GM12878 (cell line): Measurements from ENCODE around the gene AP1S3. TPM values are rescaled to one million over a fixed set of nuclear protein-coding genes. Genes with fewer than 3 reads are reported as not detected.

Experiments
- ATAC-seq: fragments of 200-7000 bp; cut with Tn5 transposase; 3 replicates; pipeline ENCODE4 v1.9.1; 2020; ENCODE audit warnings: mild to moderate bottlenecking, moderate library complexity
- BruUV-seq: library from RNA; stranded (reverse); fragments of 400-500 nt; replicated peaks from 2 replicates; lab custom pipeline; 2021; lab: Mats Ljungman, UMichigan
- CTCF ChIA-PET: fragments of 300-600 bp; sonication (Branson Sonifier 250); formaldehyde crosslinking; extraction: SDS; loops from one replicate; lab custom pipeline; 2021; ENCODE audit warnings: inconsistent platforms; lab: Yijun Ruan, JAX
- POLR2A ChIA-PET: fragments of 350-600 bp; formaldehyde crosslinking; extraction: SDS; loops from one replicate; lab custom pipeline; 2021; ENCODE audit warnings: inconsistent platforms; lab: Charles Lee
- RAD21 ChIA-PET: fragments of 300-600 bp; sonication (Branson Sonifier 250); formaldehyde crosslinking; loops from one replicate; lab custom pipeline; 2023; ENCODE audit warnings: antibody characterized with exemption; ENCODE audit not compliant: unreplicated experiment; lab: Charles Lee
- SMC1A ChIA-PET: fragments of 300-600 bp; sonication (Branson Sonifier 250); formaldehyde crosslinking; loops from one replicate; lab custom pipeline; 2023; ENCODE audit not compliant: unreplicated experiment, uncharacterized antibody; lab: Charles Lee
- DNase-seq: peaks from one replicate; pipeline ENCODE4 v3.0.0-alpha.2; 2011; ENCODE audit warnings: low read depth, low spot score
- FAIRE-seq: peaks from 3 replicates; lab custom pipeline; 2011; peaks lifted over from hg19 to GRCh38; lab: Jason Lieb, UNC
- H2AFZ ChIP-seq: 2 replicates; pipeline ENCODE4 v1.6.0; 2011; ENCODE audit warnings: low read depth, low read length, control low read depth; ENCODE audit not compliant: control insufficient read depth
- H3K27ac ChIP-seq: 2 replicates; pipeline ENCODE4 v1.5.1; 2011; ENCODE audit warnings: control low read depth; ENCODE audit not compliant: control insufficient read depth, insufficient read depth
- H3K27me3 ChIP-seq, 2 experiments: replicated peaks in 1 of 2; 2 replicates each; pipeline versions ENCODE4 v1.6.0 to v1.6.1; 2011; ENCODE audit warnings: low read length in 1 of 2; ENCODE audit not compliant: control insufficient read depth in 2 of 2, insufficient read depth in 2 of 2
- H3K36me3 ChIP-seq, 2 experiments: 2 replicates each; pipeline ENCODE4 v1.5.1; 2011; ENCODE audit warnings: low read length in 1 of 2; ENCODE audit not compliant: control insufficient read depth in 2 of 2, insufficient read depth in 2 of 2
- H3K4me1 ChIP-seq: 2 replicates; pipeline ENCODE4 v1.6.1; 2011; ENCODE audit warnings: mild to moderate bottlenecking, low read length, moderate library complexity, mixed read lengths; ENCODE audit not compliant: control insufficient read depth, insufficient read depth
- H3K4me2 ChIP-seq: 2 replicates; pipeline ENCODE4 v1.6.0; 2011; ENCODE audit warnings: control low read depth; ENCODE audit not compliant: control insufficient read depth, insufficient read depth
- H3K4me3 ChIP-seq: fragments of 200-600 bp; sonication (generic); 2 replicates; pipeline ENCODE4 v1.5.1; 2016
- H3K79me2 ChIP-seq: 2 replicates; pipeline ENCODE4 v1.6.0; 2011; ENCODE audit warnings: low read length; ENCODE audit not compliant: control insufficient read depth, insufficient read depth
- H3K9ac ChIP-seq: 2 replicates; pipeline ENCODE4 v1.8.0; 2011; ENCODE audit warnings: low read length, control low read depth, mixed read lengths; ENCODE audit not compliant: control insufficient read depth, insufficient read depth
- H3K9me3 ChIP-seq: replicated peaks from 3 replicates; pipeline ENCODE4 v1.5.1; 2011; ENCODE audit warnings: mild to moderate bottlenecking, low read length; ENCODE audit not compliant: control insufficient read depth, insufficient read depth
- H4K20me1 ChIP-seq: 2 replicates; pipeline ENCODE4 v1.6.0; 2011; ENCODE audit not compliant: control insufficient read depth, insufficient read depth
- ATF3 ChIP-seq: IDR thresholded peaks from 2 replicates; pipeline ENCODE4 v1.6.1; 2011; ENCODE audit warnings: low read depth, mild to moderate bottlenecking, low read length, moderate library complexity, borderline replicate concordance; ENCODE audit errors: extremely low read depth
- BHLHE40 ChIP-seq, 2 experiments: fragments of 450-650 bp in 1 of 2; IDR thresholded peaks; 2 replicates each; pipeline ENCODE4 v1.6.1; 2011 to 2017; ENCODE audit warnings: low read depth in 2 of 2, borderline replicate concordance in 1 of 2, improper control_type of control experiment in 1 of 2, low read length in 1 of 2, mild to moderate bottlenecking in 1 of 2
- BMI1 ChIP-seq: fragments of 450-650 bp; IDR thresholded peaks from 2 replicates; pipeline ENCODE4 v1.6.1; 2016; ENCODE audit warnings: mild to moderate bottlenecking, moderate library complexity, borderline replicate concordance
- CHD2 ChIP-seq: IDR thresholded peaks from 2 replicates; pipeline ENCODE4 v1.6.1; 2011; ENCODE audit warnings: low read depth, low read length, improper control_type of control experiment, borderline replicate concordance
- CUX1 ChIP-seq: IDR thresholded peaks from 2 replicates; pipeline ENCODE4 v1.6.1; 2012; ENCODE audit warnings: improper control_type of control experiment, low read depth, low read length; ENCODE audit not compliant: insufficient replicate concordance
- E2F4 ChIP-seq: IDR thresholded peaks from 2 replicates; pipeline ENCODE4 v1.6.1; 2012; ENCODE audit warnings: low read depth, low read length, improper control_type of control experiment
- ESRRA ChIP-seq: IDR thresholded peaks from 2 replicates; pipeline ENCODE4 v1.6.1; 2012; ENCODE audit warnings: mild to moderate bottlenecking, low read length, improper control_type of control experiment
- ETV6 ChIP-seq, 2 experiments: fragments of 450-650 bp in 1 of 2; IDR thresholded peaks in 1 of 2; conservative IDR thresholded peaks in 1 of 2; 2 replicates each; pipeline ENCODE4 v1.6.1; 2014; ENCODE audit warnings: antibody characterized with exemption in 1 of 2, borderline replicate concordance in 1 of 2, low read depth in 1 of 2, mild to moderate bottlenecking in 1 of 2, moderate library complexity in 1 of 2
- HDGF ChIP-seq: fragments of 450-650 bp; IDR thresholded peaks from 2 replicates; pipeline ENCODE4 v1.6.1; 2016; ENCODE audit warnings: antibody characterized with exemption
- PML ChIP-seq: IDR thresholded peaks from 2 replicates; pipeline ENCODE4 v1.6.1; 2012; ENCODE audit warnings: low read length, inconsistent platforms
- SMAD5 ChIP-seq: IDR thresholded peaks from 2 replicates; pipeline ENCODE4 v1.6.1; 2016; ENCODE audit warnings: antibody characterized with exemption, low read depth
- SRF ChIP-seq, 2 experiments: IDR thresholded peaks; 2 replicates each; pipeline ENCODE4 v1.6.1; 2011; ENCODE audit warnings: low read depth in 2 of 2, low read length in 2 of 2, mild to moderate bottlenecking in 1 of 2, moderate library complexity in 1 of 2
- TAF1 ChIP-seq: IDR thresholded peaks from 2 replicates; pipeline ENCODE4 v1.6.1; 2011; ENCODE audit warnings: mild to moderate bottlenecking, low read depth, low read length, borderline replicate concordance
- USF1 ChIP-seq: IDR thresholded peaks from 2 replicates; pipeline ENCODE4 v1.6.1; 2011; ENCODE audit warnings: borderline replicate concordance, low read depth, mild to moderate bottlenecking, moderate library complexity, mixed read lengths, low read length; ENCODE audit not compliant: insufficient read depth; ENCODE audit errors: extremely low read length
- ZNF217 ChIP-seq: fragments of 450-650 bp; IDR thresholded peaks from 2 replicates; pipeline ENCODE4 v1.6.1; 2017; ENCODE audit warnings: antibody characterized with exemption, mild to moderate bottlenecking
- ZNF274 ChIP-seq: IDR thresholded peaks from one replicate; pipeline ENCODE4 v1.8.0; 2011; ENCODE audit not compliant: insufficient read length, insufficient read depth
- WGBS: methylation state at CpG from one replicate; pipeline ENCODE4 v1.1.6; 2016; ENCODE audit warnings: low lambda C conversion rate; ENCODE audit not compliant: insufficient replicate concordance, insufficient coverage; ENCODE audit errors: missing lambda C conversion rate; 5-methylcytosine and 5-hydroxymethylcytosine counted together
- in situ Hi-C: fragments of 300-500 bp; cut with MboI; formaldehyde crosslinking; loops from 9 replicates; pipeline ENCODE4 v1.14.3; 2018; ENCODE audit warnings: mixed read lengths
- intact Hi-C: fragments of 100-400 bp; cut with micrococcal nuclease; formaldehyde crosslinking; loops from one replicate; pipeline ENCODE4 v1.14.2; 2022; ENCODE audit not compliant: unreplicated experiment
- polyA plus RNA-seq, 11 experiments: library from polyadenylated mRNA; depleted of rRNA in 4 of 11; unstranded in 6 of 11; stranded (reverse) in 5 of 11; fragments of >200 nt; fragmentation: Nextera tagmentation in 4 of 11; fragmentation: Illumina TruSeq in 1 of 11; extraction: Ambion mirVana in 4 of 11; extraction: Trizol in 1 of 11; gene quantifications; 1 replicate in 1 of 11; 2 replicates in 10 of 11; pipeline versions ENCODE4 v1.2.1 to v1.2.3, GENCODE V29; 2011 to 2016; ENCODE audit warnings: inconsistent platforms in 2 of 11, missing spikeins in 2 of 11, low read depth in 1 of 11
- total RNA-seq, 4 experiments: library from RNA; depleted of rRNA in 3 of 4; stranded (reverse); fragments of >200 nt in 3 of 4; fragmentation: Illumina TruSeq in 1 of 4; extraction: Trizol in 1 of 4; gene quantifications; 2 replicates each; pipeline versions ENCODE4 v1.2.1 to v1.2.3, GENCODE V29; 2013 to 2021

AP1S3 gene
- total and polyA plus RNA-seq, 10 of the 15 experiments (the other 5 are each of a cell fraction or from before 2014, with no cell fraction given): 2.6 to 14.3 (median 9.2) TPM

GRCh38 chr2:223847410-223847809 is 10.0 kb upstream of the AP1S3 start (continued):
- no peak for TF ChIP-seq ESRRA
- no peak for TF ChIP-seq CUX1
- TF ChIP-seq BMI1: no peak

- no TSS peak for BruUV-seq
- SMC1A ChIA-PET: no interaction called here
- FAIRE-seq: no peak
- TF ChIP-seq ZNF274: no peak
- TF ChIP-seq SMAD5: no peak
- no peak for TF ChIP-seq BHLHE40 (IDR thresholded peaks at IDR 0.05; ENCODE audit: borderline replicate concordance in 1 of 2, low read depth in 2 of 2, low read length in 1 of 2)
- no peak for TF ChIP-seq E2F4
- TF ChIP-seq PML: no peak
- TF ChIP-seq TAF1: no peak
- TF ChIP-seq CHD2: no peak
- no peak for TF ChIP-seq SRF (IDR thresholded peaks at IDR 0.05; ENCODE audit: low read depth in 2 of 2, low read length in 2 of 2)
- TF ChIP-seq HDGF: no peak
- no peak for TF ChIP-seq ATF3
- no peak for TF ChIP-seq ZNF217
- TF ChIP-seq ETV6 (conservative IDR thresholded peaks at IDR 0.05 in 1 of 2, IDR thresholded peaks at IDR 0.05 in 1 of 2; ENCODE audit: borderline replicate concordance in 1 of 2, low read depth in 1 of 2): no peak
- no peak for TF ChIP-seq USF1
Measured at GRCh38 chr2:223846515-223846914, 9.1 kb upstream of the AP1S3 start.

More at GRCh38 chr2:223846515-223846914, 9.1 kb upstream of the AP1S3 start:
- ChIA-PET RAD21 (no interaction called here), CTCF (interaction anchor here (1.3 kb wide), 1 partner anchor 10 kb away, joined by 3 read pairs; no protein-coding TSS in a partner anchor), POLR2A (no interaction called here)
- ATAC-seq (no peak), DNase-seq (no peak)
- no peaks in the 10 kb centered on the region for H3K27me3 ChIP-seq
- H2AFZ ChIP-seq: no peak overlapping the region
- no peak overlapping the region for H3K9ac ChIP-seq
- H3K79me2 ChIP-seq: no peaks in the 10 kb centered on the region
- intact Hi-C loops (no loop called here), in situ Hi-C loops (no loop called here)
- H3K9me3 ChIP-seq: peaks cover 10% of the 10 kb centered on the region; the same call in 2 of the 3 replicates
- WGBS: 96% methylated on average over 1 of the region's 1 CpG
- no peaks in the 10 kb centered on the region; the same call in 1 of the 2 replicates for H3K4me1 ChIP-seq
- H3K36me3 ChIP-seq: no peaks in the 10 kb centered on the region; a peak in 1 of 4 replicates
- H3K27ac ChIP-seq: no peak overlapping the region
- H3K4me2 ChIP-seq: no peak overlapping the region
- H4K20me1 ChIP-seq: no peaks in the 10 kb centered on the region
- no peak overlapping the region for H3K4me3 ChIP-seq
